Measurements from ENCODE around the gene NCEH1. TPM values are rescaled to one million over a fixed set of nuclear protein-coding genes. Genes with fewer than 3 reads are reported as not detected.
A peak's percentile ranks its signal among the peaks of the same experiment; 100 is the strongest.
"Not testable (repeated sequence)": the region's sequence is repeated elsewhere in the genome, so short reads cannot be mapped to it uniquely, and the experiment has no call there.

The NCEH1 gene
- polyA plus RNA-seq, 1 donor: 1.7 TPM

DNA sequence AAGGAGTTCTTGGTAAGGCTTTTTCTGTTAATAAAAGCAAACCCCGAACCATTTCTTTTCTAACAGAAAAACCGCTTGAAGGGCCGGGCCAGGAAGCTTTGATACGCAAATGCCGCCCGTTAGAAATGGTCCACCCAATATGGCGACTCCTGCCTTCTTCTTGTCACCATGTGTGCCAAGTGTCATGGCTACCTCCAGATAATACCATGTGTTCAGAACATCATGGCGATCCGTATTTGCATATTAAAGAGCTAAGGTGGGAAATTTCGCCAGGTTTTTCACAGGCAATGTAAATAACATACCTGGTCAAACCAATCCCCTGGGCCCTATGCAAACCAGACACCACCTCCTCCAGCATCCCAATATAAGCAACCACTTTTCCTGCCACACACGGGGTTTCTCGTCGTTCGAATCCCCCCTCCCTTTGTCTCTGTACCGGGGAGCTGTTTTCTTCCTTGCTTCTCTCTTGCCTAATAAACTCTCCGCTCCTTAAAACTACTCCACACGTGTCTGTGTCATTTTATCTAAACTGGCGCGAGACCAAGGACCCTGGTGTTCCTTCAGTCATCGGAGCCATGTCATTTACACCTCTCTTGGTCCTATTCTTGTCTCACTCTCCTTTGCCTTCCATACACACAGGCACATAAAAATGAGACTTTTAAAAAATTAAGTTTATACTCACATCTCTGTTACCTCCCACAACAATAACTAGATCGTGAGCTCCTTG is 34.5 kb downstream of the NCEH1 start:
- no peak for DNase-seq (ENCODE audit: low read depth)

DNA sequence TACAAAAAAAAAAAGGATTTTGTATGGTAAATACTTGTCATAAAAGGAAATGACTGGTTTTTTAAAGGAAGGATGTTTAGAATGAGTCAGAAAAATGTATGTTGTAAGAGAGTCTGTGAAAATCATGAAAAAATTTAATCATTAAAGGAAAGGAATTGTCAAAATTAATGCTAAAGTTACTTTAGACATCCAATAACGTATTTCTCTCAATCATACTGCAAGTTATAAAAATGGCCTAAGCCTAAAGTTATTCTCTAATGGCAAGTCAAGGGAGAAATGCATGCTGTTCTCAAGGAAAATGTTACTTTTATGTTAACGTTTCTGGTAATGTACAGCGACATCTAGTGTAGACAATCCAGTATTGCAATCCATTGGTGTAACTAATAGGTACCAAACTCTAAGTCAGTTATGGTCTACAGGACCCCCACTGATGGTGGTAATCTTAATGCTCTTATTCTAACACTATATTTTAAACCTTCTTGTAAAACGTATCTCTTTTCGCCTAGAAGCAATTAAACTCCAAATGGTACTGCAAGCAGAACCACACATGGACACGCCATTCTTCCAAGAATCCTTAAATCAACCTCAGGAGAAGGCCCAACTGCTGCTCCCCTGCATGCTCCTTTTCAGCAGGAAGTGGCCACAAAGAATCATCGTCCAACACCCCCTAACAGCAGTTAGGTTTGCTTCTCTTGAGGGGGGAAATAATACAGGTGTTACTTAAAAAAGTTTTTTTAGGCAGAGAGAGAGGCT is 35.2 kb downstream of the NCEH1 start:
- DNase-seq (ENCODE audit: low read depth): peak; percentile 11

DNA sequence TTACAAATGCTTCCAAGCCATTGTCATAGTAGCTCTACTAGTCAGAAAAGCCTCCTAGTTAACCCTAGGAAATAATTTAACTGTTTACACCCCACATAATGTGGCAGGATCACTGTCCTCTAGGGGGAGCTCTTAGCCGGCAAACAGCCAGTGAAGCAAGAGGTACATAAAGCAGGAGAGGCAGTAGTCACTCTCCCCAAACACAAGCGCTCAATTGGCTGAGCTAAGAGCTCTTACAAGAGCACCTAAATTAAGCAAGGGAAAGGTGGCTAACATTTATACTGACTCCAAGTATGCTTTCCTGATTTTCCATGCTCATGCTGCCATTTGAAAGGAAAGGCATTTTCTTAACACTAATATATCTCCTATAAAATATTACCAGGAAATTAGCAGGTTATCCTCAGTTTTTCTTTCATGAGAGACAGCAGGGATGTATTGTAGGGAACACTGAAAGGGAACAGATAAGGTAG is 37.6 kb downstream of the NCEH1 start:
- DNase-seq (ENCODE audit: low read depth): no peak

DNA sequence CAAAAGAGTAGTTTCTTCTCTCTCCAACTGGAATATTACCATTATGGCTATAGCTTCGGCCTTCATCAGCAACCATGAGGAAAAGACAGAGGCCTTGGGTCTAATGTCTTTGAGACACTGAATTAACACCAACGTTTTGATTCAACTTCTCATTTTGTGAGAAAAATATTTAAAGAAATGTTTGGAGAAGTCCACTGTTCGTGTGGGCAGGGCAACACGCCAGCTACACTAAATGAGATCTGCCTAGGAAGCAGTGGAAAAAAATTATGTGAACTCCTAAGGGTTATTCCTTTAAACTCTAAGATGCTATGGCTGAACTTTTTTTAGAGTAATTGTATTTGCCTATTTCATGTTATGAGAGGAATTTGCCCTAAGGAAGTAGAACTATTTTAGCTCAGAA is 41.8 kb downstream of the NCEH1 start:
- DNase-seq (ENCODE audit: low read depth): no peak

DNA sequence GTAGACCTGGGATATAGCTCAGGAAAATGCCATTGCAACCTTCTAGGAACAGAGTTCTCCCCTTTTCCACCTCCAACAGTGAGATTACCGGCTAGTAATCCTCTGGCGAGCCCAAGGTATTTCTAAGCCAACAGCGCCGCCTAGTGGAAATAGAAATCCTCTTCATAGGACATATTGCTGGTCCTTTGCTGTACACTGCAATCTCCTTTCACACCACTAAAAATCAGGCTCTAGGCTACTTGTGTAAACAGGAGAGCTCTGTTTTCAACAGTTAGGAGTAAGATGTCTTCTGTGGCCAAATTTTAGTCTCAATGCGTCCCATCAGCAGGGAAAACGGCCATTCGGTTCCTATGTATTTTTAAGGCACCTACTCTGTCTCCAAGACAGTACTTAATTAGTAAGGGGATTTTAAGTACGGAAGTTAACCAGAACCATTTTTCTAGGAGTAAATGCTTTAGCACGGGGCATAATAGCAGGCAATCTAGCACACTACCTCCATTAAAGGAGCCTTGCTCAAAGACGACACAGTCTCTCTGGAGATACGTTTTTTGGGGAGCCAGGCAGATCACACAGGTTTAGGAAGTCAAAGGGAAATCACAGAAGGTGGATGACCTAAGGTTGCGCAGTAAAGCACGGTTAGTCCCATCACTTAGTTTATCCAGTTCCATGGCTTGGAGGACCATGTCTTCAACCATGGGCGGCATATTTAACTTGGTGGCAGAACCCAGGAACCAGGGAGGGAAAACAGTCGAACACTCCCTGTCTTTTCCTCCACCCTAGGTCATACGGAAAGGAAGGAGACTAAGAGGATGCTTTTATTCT is 43.8 kb downstream of the NCEH1 start:
- DNase-seq (ENCODE audit: low read depth): peak; percentile 40

DNA sequence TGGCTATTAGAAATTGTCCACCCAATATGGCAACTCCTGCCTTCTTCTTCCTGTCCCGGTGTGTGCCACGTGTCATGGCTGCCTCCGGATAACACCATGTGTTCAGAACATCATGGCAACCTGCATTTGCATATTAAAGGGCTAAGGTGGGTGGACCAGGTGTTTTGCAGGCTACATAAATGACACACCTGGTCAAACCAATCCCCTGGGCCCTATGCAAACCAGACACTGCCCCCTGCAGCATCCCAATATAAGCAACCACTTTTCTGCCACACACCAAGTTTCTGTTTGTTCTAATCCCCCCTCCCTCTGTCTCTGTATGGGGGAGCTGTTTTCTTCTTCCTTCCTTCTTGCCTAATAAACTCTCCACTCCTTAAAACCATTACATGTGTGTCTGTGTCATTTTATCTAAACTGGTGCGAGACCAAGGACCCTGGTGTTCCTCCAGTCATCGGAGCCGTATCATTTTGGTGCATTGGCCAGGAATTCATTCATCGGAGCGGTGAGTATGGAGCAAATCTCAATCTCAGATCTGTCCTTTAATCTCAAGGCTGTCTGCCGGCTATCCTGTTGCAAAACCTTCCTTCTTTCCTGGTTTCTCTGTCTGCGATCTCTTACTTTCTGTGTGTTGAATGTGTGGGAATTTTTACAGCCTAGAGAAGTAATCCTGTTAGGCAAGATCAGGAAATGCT is 44.5 kb downstream of the NCEH1 start:
- DNase-seq (ENCODE audit: low read depth): no peak

DNA sequence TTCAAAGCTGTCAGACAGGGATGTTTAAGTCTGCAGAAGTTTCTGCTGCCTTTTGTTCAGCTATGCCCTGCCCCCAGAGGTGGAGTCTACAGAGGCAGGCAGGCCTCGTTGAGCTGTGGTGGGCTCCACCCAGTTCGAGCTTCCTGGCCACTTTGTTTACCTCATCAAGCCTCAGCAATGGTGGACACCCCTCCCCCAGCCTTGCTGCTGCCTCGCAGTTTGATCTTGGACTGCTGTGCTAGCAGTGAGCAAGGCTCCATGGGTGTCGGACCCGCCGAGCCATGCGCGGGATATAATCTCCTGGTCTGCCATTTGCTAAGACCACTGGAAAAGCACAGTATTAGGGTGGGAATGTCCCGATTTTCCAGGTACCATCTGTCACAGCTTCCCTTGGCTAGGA is 45.4 kb downstream of the NCEH1 start:
- DNase-seq (ENCODE audit: low read depth): not testable (repeated sequence)

DNA sequence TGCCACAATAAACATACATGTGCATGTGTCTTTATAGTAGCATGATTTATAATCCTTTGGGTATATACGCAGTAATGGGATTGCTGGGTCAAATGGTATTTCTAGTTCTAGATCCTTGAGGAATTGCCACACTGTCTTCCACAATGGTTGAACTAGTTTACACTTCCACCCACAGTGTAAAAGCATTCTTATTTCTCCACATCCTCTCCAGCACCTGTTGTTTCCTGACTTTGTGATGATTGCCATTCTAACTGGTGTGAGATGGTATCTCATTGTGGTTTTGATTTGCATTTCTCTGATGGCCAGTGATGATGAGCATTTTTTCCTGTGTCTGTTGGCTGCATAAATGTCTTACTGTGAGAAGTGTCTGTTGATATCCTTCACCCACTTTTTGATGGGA is 50.4 kb downstream of the NCEH1 start:
- not testable (repeated sequence) for DNase-seq (ENCODE audit: low read depth)

DNA sequence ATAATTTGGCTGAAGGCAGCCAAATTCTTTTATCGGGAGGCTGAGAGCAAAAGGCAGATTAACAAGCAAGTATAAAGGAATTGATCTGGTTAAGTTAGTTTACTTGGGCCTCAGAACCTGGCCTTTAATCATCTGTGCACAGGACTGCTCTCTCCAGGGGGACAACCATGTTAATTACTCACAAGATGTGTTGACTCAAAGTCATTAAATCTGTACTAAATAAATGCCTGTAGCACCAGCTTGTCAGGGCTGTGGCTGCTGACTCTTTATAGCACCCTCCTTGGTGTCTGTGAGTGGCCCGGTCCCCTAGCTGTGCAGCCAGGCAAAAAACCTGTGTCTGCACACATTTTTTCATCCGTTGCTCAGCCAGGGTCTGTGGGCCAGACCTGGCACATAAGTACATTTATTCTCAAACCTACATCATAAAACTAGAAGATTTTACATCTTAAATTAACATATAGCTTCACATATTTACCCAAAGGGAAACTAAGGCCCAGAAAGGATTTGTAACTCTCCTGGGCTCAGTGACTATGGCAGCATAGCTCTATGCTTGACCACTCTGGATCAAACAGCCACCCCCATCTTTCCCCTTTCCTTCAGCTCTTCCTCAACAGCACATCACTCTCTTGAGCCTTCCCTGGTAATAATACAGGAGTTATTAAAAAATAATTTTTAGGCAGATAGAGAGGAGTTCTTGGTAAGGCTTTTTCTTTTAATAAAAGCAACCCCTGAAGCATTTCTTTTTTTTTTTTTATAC is 51.4 kb downstream of the NCEH1 start:
- DNase-seq (ENCODE audit: low read depth): no peak

DNA sequence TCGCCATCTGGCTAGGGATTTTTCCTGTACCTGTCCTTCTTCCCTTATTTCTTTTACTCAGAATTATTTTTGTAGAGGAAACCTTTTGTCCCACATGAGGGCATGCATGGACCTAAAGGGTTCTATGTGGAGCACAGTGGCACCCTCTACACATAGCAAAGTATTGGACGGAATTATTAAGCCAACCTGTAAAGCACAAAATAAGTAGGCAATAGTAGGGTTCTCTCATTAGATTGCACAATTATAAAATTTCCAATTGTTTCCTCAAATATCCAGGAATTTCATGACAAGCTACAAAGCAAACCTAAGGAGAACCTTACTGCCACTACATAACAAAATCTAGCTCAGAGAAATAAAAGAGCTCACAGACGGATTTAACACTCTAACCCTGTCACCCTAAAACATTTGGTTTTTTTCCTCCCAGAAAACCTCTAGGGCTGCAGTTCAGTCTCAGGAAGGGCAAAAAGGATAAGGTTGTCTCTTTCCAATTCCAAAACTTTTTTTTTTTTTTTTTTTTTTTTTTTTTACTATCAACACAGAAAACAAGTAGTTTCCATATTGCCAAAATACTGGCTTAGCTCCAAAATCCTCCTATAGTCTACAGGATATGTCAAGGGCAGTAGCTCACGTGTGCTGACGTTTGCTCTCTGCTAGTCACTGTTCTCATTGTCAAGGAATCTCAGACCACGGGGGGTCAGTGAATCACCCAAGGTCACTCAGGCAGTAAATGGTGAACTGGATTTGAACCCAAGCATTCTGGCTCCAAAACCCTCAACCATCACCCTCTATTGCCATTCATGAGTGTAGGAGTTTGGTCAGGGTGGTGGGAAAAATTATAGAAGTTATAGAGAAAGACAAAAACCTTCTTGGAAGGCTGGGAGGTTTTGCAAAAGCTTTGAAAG is 52.3 kb downstream of the NCEH1 start:
- DNase-seq (ENCODE audit: low read depth): no peak

DNA sequence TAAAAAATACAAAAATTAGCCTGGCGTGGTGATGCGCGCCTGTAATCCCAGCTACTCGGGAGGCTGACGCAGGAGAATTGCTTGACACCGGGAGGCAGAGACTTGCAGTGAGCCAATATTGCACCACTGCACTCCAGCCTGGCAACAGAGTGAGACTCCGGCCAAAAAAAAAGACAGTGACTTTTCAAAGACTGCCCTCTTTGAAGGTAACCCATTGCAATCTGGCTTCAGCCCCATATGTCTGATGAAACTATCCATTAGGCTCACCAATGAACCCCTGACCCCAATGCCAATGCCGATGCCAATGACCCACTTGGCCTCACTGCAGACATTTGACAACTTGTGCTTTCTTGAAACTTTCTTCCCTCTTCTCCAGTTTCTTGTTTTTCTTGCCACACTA is 54.3 kb downstream of the NCEH1 start:
- DNase-seq (ENCODE audit: low read depth): no peak

DNA sequence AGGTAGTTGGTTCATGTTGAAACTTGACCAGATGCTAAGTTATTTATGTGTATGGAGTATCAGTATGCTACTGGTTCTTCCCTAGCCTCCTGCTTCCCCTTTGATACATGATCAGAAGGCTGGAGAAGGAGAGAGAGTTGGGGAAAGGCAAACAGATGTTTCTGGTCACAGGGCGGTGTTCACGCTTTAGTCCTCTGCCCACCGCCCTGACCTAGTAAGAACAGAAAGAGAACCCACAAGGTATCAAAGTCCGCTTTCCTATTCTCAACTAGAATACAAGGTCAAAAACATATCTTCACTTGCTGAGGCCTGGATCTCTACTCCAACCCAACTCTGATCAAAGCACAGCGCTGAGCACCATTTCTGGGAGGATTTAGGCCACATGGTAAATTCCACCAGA is 55.5 kb downstream of the NCEH1 start:
- no peak for DNase-seq (ENCODE audit: low read depth)

DNA sequence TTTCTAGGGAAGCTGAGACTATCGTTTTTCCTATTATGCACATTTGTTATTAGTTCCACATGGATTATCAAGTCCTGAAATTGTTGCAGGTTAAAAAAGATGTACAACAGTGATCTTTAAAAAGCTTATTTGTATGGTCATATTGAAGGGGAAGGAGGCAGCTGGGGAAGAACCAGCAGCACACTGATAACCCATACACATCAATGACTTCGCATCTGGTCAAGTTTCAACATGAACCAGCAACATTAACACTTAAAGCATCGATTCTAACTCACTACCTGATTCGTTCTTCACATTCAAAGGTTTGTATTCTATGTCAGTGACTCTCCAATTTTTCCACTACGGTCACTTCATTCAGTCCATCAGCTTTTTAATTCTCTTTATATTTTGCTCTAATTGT is 56.4 kb downstream of the NCEH1 start:
- no peak for DNase-seq (ENCODE audit: low read depth)

DNA sequence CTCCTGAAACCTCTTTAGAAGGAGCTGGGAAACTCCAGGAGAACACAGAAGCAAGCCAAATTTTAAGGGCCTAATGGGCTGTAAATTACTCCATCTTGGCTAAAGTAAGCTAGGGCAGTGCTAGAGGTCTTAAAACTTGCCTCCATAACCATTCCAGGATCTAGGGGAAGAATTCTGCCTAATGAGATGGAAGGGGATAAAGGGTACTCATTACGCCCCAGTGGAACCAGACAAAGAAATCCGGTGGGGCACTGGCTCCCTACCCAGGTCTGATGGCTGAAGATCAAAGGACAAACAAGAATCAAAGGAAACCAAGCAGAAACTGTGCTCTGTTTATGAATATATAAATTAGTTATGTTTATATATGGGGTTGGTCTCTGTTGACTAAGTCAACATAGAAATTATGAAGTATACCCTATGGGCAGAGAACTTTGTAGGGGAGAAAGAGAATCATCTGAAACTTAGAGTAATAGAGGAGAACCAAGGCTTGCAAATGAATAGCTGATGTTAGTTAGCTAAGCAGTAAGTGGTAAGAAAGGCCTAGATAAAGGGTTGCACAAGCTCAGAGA is 57.8 kb downstream of the NCEH1 start:
- DNase-seq (ENCODE audit: low read depth): no peak

DNA sequence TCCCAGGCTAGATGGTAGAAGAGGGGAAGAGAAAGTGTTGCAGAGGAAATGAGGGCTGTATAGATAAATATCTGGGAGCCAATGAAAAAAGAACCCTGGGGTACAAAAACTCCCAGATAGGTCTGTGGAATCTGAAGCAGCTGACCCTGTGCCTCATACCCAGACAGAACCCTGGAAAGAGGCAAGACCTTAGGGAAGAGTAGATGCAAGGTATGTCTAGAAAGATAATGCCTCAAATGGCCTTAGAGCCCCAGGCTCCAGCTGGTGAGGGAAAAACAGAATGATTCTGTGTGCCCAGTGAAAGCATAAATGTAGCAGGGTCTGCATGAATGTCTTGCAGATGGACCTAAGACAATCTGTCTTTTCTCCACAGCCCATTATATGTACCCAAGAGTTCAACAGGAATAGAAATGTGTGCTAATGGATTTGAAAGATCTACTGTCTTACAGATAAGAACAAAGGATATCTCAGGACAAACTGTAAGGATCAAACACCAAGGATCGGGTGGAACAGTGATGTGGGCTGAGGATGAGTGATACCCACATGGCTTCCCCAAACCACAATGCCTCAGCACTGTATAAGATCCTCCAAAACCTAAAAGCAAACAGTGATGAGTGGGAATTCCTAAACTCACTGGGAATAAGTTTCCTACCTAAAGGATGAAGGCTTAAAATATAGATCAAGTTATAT is 58.8 kb downstream of the NCEH1 start:
- no peak for DNase-seq (ENCODE audit: low read depth)

DNA sequence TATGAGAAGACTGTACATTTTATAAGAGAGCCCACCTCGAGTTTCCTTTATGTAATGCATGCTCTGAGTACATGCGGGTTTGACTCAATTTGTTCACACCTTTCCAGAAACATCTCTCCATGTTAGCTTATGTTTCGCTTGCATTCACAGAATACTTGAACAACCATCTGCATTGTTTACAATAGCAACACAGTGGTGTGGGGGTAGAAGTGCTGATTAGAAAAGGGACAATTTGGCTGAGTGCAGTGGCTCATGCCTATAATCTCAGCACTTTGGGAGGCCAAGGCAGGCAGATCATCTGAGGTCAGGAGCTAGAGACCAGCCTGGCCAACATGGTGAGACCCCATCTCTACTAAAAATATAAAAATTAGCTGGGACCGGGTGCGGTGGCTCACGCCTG is 60.9 kb downstream of the NCEH1 start:
- no peak for DNase-seq (ENCODE audit: low read depth)

DNA sequence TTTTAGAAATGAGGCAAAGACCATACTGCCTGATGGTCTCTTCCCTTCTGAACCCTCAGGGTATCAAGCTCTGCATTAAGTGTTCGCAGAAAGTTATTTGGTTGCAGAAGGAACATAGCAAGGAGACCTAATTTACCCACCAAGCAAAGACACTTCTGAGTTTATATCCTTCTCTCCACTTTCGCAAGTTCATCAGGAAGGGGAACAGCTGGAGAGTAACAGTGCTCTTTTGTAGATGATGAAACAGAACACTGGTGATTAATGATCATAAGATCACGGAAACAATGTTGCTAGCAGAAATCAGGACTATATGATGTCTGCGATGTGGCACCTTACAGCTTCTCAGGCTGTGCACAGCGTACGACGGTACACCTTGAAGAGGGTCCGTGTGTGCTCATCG is 62.1 kb downstream of the NCEH1 start:
- DNase-seq (ENCODE audit: low read depth): no peak

DNA sequence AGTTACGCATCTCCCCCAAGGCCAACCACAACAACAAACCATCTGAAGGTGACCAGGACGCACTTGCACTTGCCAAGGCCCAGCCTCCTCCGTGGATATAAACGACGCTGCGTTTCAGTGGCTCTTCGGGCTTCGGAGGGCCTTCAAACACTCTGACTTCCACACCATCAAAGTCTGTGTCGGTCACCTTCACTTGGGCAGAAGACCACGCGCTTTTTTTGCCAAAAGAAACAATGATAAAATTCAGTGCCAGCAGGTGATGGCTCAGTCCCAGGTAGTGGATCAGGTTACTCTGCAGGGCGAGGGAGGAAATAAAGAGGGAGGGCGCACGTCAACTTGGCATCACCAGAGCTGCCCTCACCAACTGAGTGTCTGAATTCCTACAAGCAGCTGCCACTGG is 63.0 kb downstream of the NCEH1 start:
- no peak for DNase-seq (ENCODE audit: low read depth)

DNA sequence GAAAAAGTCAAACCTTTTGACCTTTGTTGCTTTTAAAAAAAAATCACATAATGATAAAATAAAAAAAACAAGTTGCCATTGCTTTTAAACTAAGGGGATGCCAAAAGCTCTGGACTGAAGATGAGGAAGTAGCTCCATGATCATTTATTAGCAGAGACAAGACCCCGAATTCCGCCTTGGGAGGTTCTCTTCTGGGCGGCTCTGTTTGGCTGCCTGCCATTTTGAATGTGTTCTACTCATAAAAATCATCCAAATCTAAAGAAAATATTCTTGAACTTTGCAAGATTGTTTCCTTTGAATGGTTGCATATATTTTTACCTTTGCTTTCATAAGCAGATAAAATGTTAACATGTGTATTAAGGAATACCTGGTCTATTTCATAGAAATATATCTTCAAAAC is 63.8 kb downstream of the NCEH1 start:
- DNase-seq (ENCODE audit: low read depth): no peak
